Central memory CD8-positive, alpha-beta T cell (primary cell): ENCODE results near the gene MRPL34.

Source experiments
- ATAC-seq: fragments of 150-1000 bp; cut with Tn5 transposase; replicated peaks from 2 replicates; pipeline ENCODE4 v1.10.0; 2022; ENCODE audit warnings: mild to moderate bottlenecking, moderate FRiP score, moderate number of reproducible peaks; ENCODE audit not compliant: poor library complexity, severe bottlenecking; ENCODE audit errors: extremely low read depth
- DNase-seq, 2 donors: peaks; one replicate each; pipeline ENCODE4 v3.0.0; 2021; ENCODE audit warnings: low spot score in 2 of 2
- H3K27ac Mint-ChIP-seq: one replicate; pipeline ENCODE4 v1.8.0; 2022; ENCODE audit warnings: low read depth, mild to moderate bottlenecking, moderate library complexity, mixed read lengths
- H3K27me3 Mint-ChIP-seq: one replicate; pipeline ENCODE4 v1.8.0; 2022; ENCODE audit warnings: mixed read lengths
- H3K36me3 Mint-ChIP-seq: one replicate; pipeline ENCODE4 v1.8.0; 2022; ENCODE audit warnings: mild to moderate bottlenecking, moderate library complexity, mixed read lengths; ENCODE audit not compliant: insufficient read depth
- H3K4me1 Mint-ChIP-seq: one replicate; pipeline ENCODE4 v1.8.0; 2022; ENCODE audit warnings: mixed read lengths
- H3K4me3 Mint-ChIP-seq: one replicate; pipeline ENCODE4 v1.8.0; 2022; ENCODE audit warnings: mild to moderate bottlenecking, moderate library complexity, mixed read lengths
- H3K9me3 Mint-ChIP-seq: one replicate; pipeline ENCODE4 v1.8.0; 2022; ENCODE audit warnings: mixed read lengths

The MRPL34 gene

GRCh38 chr19:17352608-17353280 lies 47.1 kb downstream of the MRPL34 start:
- H3K27me3 Mint-ChIP-seq, result peaks cover 42% of the 10 kb centered on the region
- no peak overlapping the region for H3K27ac Mint-ChIP-seq
- peaks cover 2% of the 10 kb centered on the region for H3K36me3 Mint-ChIP-seq
- no peak for ATAC-seq
- H3K9me3 Mint-ChIP-seq, result no peaks in the 10 kb centered on the region
- no peaks in the 10 kb centered on the region for H3K4me1 Mint-ChIP-seq
- DNase-seq, result no peak
- no peak overlapping the region for H3K4me3 Mint-ChIP-seq

GRCh38 chr19:17353386-17353785 lies 47.7 kb downstream of the MRPL34 start:
- Mint-ChIP-seq H3K36me3 (peaks cover 2% of the 10 kb centered on the region), H3K27me3 (peaks cover 35% of the 10 kb centered on the region), H3K4me1 (no peaks in the 10 kb centered on the region), H3K4me3 (no peak overlapping the region), H3K27ac (no peak overlapping the region), H3K9me3 (no peaks in the 10 kb centered on the region)
- ATAC-seq, result no peak
- no peak for DNase-seq
